AG04450 (cell line): ENCODE data around the gene MCF2L. TPM values are rescaled to one million over a fixed set of nuclear protein-coding genes. Genes with fewer than 3 reads are reported as not detected.

Experiments
- CTCF ChIA-PET: fragments of 300-600, 350-600 bp; formaldehyde crosslinking; extraction: SDS; loops from one replicate; lab custom pipeline; 2022; ENCODE audit warnings: antibody characterized with exemption, inconsistent platforms; lab: Charles Lee
- POLR2A ChIA-PET: fragments of 350-600 bp; formaldehyde crosslinking; extraction: SDS; loops from one replicate; lab custom pipeline; 2021; ENCODE audit warnings: antibody characterized with exemption, inconsistent platforms; lab: Yijun Ruan, JAX
- DNase-seq: peaks from one replicate; pipeline ENCODE4 v3.0.0-alpha.2; 2011; ENCODE audit warnings: low read depth, low spot score
- H3K27ac ChIP-seq: one replicate; pipeline ENCODE4 v1.5.1; 2012; ENCODE audit warnings: low read depth, low read length, control low read depth
- H3K27me3 ChIP-seq: one replicate; pipeline ENCODE4 v1.6.0; 2012; ENCODE audit warnings: low read length; ENCODE audit not compliant: control insufficient read depth, insufficient read depth
- H3K4me3 ChIP-seq: 2 replicates; pipeline ENCODE4 v1.5.1; 2011; ENCODE audit warnings: mild to moderate bottlenecking, low read depth, low read length, control low read depth
- H3K9me3 ChIP-seq: 2 replicates; pipeline ENCODE4 v1.5.1; 2012; ENCODE audit warnings: low read length; ENCODE audit not compliant: control insufficient read depth, insufficient read depth
- CTCF ChIP-seq: IDR thresholded peaks from 2 replicates; pipeline ENCODE4 v1.5.1; 2011; ENCODE audit warnings: low read depth, low read length, control low read depth, inconsistent platforms
- polyA plus RNA-seq: library from polyadenylated mRNA; depleted of rRNA; stranded (reverse); fragments of >200 nt; gene quantifications from 2 replicates; pipeline ENCODE4 v1.2.3, GENCODE V29; 2011

The MCF2L gene
- polyA plus RNA-seq, 1 experiment: 0.04 TPM

- POLR2A ChIA-PET: no interaction called here
- CTCF ChIA-PET: interaction anchor here (1.5 to 2.4 kb wide), 2 partner anchors 15 to 357 kb away, joined by 3 to 5 read pairs; no protein-coding TSS in a partner anchor
- Histone ChIP-seq H3K9me3 (peaks cover 13% of the 10 kb centered on the region; the same call in 1 of the 2 replicates), H3K27me3 (peaks cover 2% of the 10 kb centered on the region), H3K27ac (no peak overlapping the region), H3K4me3 (no peak overlapping the region)
- TF ChIP-seq CTCF: no peak
- no peak for DNase-seq
Observed at GRCh38 chr13:113035213-113035800, 66.3 kb downstream of the MCF2L start.

DNA sequence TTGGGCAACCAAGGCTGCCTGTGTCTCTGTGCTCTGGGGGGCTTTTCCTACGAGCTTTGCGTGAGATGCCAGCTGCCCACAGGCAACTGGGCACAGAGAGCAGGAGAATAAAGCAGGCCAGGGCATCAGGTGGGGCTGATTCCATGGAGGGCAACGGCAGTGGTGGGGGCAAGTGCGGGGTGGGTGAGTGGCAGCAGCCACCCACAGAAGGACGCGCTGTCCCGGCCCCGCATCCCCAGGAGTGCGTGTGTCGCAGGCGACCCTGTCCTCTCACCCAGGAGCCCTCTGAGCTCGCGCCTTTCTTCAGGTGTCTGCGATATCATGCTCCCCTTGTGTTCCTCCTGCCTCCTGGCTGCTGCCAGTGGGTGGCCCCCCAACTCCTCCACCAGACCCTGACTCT lies 67.4 kb downstream of the MCF2L start:
- Histone ChIP-seq H3K4me3 (no peak overlapping the region), H3K27ac (no peak overlapping the region), H3K27me3 (peaks cover 7% of the 10 kb centered on the region), H3K9me3 (peaks cover 13% of the 10 kb centered on the region; the same call in 1 of the 2 replicates)
- POLR2A ChIA-PET: interaction anchor here (0.5 kb wide), 1 partner anchor 356 kb away, joined by 4 read pairs; no protein-coding TSS in a partner anchor
- CTCF ChIA-PET: interaction anchor here (2.4 kb wide), 1 partner anchor 355 kb away, joined by 5 read pairs; no protein-coding TSS in a partner anchor
- no peak for DNase-seq
- no peak for TF ChIP-seq CTCF

DNA sequence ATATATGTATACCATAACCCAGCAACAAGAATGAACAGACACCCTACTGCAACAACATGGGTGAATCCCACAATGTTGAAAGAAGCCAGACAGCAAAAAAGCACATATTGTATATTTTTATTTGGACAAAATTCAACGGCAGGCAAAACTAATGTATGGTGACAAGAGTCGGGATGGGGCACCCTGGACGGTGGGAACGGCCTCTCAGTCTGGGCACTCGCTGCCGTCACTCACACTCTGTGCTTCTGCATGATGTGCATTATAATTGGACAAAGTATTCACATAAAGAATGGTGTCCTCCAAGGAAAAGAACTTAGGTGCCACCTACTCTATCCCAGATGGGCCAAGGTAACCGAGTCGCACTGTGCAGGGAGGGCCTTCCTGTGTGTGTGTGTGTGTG lies 71.0 kb downstream of the MCF2L start:
- POLR2A ChIA-PET: no interaction called here
- no peak for DNase-seq
- no peaks in the 10 kb centered on the region; the same call in 1 of the 2 replicates for H3K9me3 ChIP-seq
- H3K4me3 ChIP-seq: no peak overlapping the region
- TF ChIP-seq CTCF: no peak
- peaks cover 21% of the 10 kb centered on the region for H3K27me3 ChIP-seq
- no peak overlapping the region for H3K27ac ChIP-seq
- CTCF ChIA-PET: no interaction called here

DNA sequence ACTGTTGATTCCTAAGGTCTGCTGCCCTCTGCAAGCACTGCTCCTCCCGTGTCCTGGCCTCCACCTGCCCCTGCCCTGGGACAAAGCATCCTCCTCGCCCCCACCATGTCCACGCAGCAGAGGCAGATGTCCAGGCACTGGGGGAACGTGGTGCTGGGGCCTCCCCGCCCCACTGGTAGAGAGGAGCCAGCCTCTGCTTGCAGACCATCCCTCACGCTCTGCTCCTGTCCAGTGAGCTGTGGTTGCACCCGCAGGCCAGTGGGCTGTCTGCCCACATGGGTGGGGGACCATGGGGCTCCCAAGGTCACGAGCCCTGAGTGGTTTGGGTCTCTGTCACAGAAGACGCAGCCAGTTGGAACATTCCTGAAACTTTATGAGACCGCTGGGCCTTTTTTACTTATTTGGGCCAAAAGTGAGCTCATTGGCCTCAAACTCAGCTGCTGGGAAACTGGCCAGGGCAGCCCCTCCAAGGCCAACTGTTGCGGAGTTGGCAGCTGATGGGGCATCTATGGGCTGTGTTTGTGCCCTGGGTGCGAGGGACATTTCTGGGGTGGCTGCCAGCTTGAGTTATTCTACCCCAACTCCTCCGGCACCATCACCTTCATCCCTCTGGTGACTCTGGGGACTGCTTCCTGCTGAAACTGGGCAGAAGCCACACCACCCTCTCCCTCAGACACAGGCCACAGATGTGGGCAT lies 71.7 kb downstream of the MCF2L start:
- Histone ChIP-seq H3K27ac (no peak overlapping the region), H3K4me3 (no peak overlapping the region), H3K9me3 (no peaks in the 10 kb centered on the region; the same call in 1 of the 2 replicates), H3K27me3 (peaks cover 27% of the 10 kb centered on the region)
- DNase-seq: no peak
- POLR2A ChIA-PET: no interaction called here
- CTCF ChIA-PET: interaction anchor here (1.6 kb wide), 1 partner anchor 11 kb away, joined by 6 read pairs; no protein-coding TSS in a partner anchor
- TF ChIP-seq CTCF: no peak

DNA sequence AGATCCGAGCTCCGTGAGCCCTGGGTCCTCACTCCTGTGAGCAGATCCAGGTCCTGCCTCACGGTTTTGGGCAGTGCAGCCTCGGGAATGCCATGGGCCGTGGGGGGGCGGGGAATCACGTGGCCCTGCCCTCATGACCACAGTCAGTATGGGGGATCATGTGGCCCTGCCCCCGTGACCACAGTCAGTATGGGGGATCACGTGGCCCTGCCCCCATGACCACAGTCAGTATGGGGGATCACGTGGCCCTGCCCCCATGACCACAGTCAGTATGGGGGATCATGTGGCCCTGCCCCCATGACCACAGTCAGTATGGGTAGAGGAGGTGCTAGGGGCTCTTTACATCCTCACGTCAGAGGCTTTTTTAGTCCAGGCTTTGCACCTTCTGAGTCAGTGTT lies 72.3 kb downstream of the MCF2L start:
- no peak overlapping the region for H3K4me3 ChIP-seq
- no peak for TF ChIP-seq CTCF
- ChIA-PET POLR2A (interaction anchor here (0.6 kb wide), 1 partner anchor 700 kb away, joined by 3 read pairs; no protein-coding TSS in a partner anchor), CTCF (interaction anchor here (1.6 kb wide), 1 partner anchor 11 kb away, joined by 6 read pairs; no protein-coding TSS in a partner anchor)
- H3K27me3 ChIP-seq: peaks cover 30% of the 10 kb centered on the region
- DNase-seq: no peak
- no peak overlapping the region for H3K27ac ChIP-seq
- no peaks in the 10 kb centered on the region; the same call in 1 of the 2 replicates for H3K9me3 ChIP-seq
